ENCODE measurements around the gene GPX2. TPM values are rescaled to one million over a fixed set of nuclear protein-coding genes. Genes with fewer than 3 reads are reported as not detected.
A peak's percentile ranks its signal among the peaks of the same experiment; 100 is the strongest.

The GPX2 gene
- total and polyA plus RNA-seq, 2 of the 8 experiments (the other 6 are each of a cell fraction or from before 2014, with no cell fraction given): 0.30 to 0.89 TPM

DNA sequence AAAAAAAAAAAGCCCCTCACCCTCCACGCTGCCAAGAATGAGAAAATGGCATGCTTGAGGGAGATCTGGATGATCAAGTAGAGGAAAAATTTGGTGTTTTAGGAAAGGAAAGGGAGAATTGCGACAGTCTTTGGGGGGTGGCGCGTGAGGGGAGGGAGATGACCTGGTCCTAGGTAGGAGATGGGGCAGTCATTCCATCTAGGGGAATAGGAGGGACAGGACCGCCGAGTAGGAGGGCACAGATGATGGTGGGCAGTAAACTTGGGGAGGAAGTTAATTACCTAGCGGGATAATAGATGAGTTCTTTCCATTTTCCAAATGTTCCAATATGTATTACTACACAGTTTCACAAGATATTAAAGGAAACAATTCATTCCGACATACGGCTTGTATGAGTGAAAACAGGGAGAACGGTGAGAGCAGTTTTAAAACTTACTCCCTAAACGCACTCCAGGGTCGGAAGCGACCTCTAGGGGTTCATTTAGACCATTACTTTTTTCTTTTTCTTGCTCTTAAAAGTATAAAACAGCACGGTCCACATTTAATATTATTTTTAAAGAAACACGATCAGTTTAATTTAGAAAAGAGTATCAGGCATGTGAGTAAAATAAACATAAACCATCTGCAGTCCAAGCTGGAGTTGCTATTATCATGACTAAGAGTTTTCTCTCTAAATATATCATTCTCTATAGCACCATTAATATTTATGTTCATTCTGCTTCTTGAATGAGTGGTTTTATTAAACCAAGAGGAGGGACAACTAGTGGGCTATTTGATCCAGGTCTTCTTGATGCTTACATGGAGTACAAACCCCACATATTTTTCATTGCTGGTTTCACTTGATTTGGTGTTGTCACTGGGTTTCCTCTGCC lies 41.1 kb upstream of the GPX2 start:
- Histone ChIP-seq H3K4me1 (replicated peaks in 1 of 4; ENCODE audit: control insufficient read depth in 3 of 4, insufficient read depth in 4 of 4, low read length in 3 of 4) (peaks cover 2 to 5% (median 4%) of the 10 kb centered on the region in 4 experiments; a peak in 5 of 7 replicates), H2AFZ (ENCODE audit: low read length) (peak overlapping the region; percentile 78), H2BK15ac (ENCODE audit: low read length) (no peak overlapping the region), H4K5ac (ENCODE audit: insufficient read length, low read depth, low read length) (peak overlapping the region; percentile 47), H3K14ac (ENCODE audit: insufficient read length) (no peak overlapping the region), H4K8ac (ENCODE audit: extremely low read depth, insufficient read depth, low read length) (no peak overlapping the region), H2BK12ac (ENCODE audit: low read depth, low read length) (no peak overlapping the region), H2BK120ac (replicated peaks; ENCODE audit: low read depth, low read length) (no peak overlapping the region), H3K27me3 (replicated peaks in 1 of 4; ENCODE audit: control insufficient read depth in 3 of 4, extremely low read depth in 1 of 4, insufficient read depth in 3 of 4, low read length in 3 of 4) (no peaks in the 10 kb centered on the region; a peak in 2 of 7 replicates), H3K27ac (ENCODE audit: low read depth, low read length) (no peak overlapping the region), H3K18ac (ENCODE audit: extremely low read depth, low read length) (no peak overlapping the region), H3K9me3 (ENCODE audit: insufficient read depth in 2 of 2, low read depth in 1 of 2, low read length in 1 of 2) (no peaks in the 10 kb centered on the region), H3K79me1 (ENCODE audit: low read depth, low read length) (no peaks in the 10 kb centered on the region), H2AK5ac (ENCODE audit: low read depth, low read length) (no peak overlapping the region), H3K4me3 (ENCODE audit: extremely low read depth in 1 of 4, insufficient read depth in 2 of 4, low read depth in 3 of 4, low read length in 4 of 4) (peak overlapping the region; percentile 13 to 53 (median 26); a peak in 4 of 8 replicates), H3K23ac (ENCODE audit: insufficient read length) (no peak overlapping the region), H2BK20ac (ENCODE audit: low read length) (no peak overlapping the region), H3K79me2 (ENCODE audit: control insufficient read depth in 1 of 2, insufficient read depth in 2 of 2, low read length in 2 of 2) (peaks cover 0 to 13% of the 10 kb centered on the region in 2 experiments; a peak in 2 of 4 replicates), H3K23me2 (ENCODE audit: low read depth, low read length) (peaks cover 4% of the 10 kb centered on the region; the same call in 1 of the 2 replicates), H3K36me3 (ENCODE audit: control insufficient read depth in 2 of 4, insufficient read depth in 4 of 4, low read length in 3 of 4) (no peaks in the 10 kb centered on the region), H3K4me2 (ENCODE audit: insufficient read depth in 1 of 2, low read depth in 2 of 2, low read length in 2 of 2) (peak overlapping the region; percentile 25 to 57), H2BK5ac (ENCODE audit: low read depth, low read length) (no peak overlapping the region), H4K91ac (replicated peaks; ENCODE audit: insufficient read length, low read length) (no peak overlapping the region), H3K56ac (replicated peaks; ENCODE audit: insufficient read length, low read depth, low read length) (no peak overlapping the region), H4K20me1 (replicated peaks in 1 of 2; ENCODE audit: control insufficient read depth in 1 of 2, insufficient read depth in 2 of 2, low read length in 2 of 2) (no peaks in the 10 kb centered on the region), H3K9ac (replicated peaks in 1 of 4; ENCODE audit: extremely low read depth in 1 of 4, low read depth in 3 of 4, low read length in 3 of 4) (no peak overlapping the region), H3K4ac (replicated peaks; ENCODE audit: insufficient read length, low read depth, low read length) (no peak overlapping the region)
- no peak for FAIRE-seq
- CTCF ChIA-PET (ENCODE audit: partially characterized antibody): interaction anchor here (0.6 to 4.4 kb wide), 20 partner anchors 8 to 117 kb away, joined by 3 to 45 read pairs (median 6); no protein-coding TSS in a partner anchor
- 14% methylated on average over 14 of the region's 15 CpGs; no CpG with 5 or more reads in 1 of the 2 experiments for WGBS, 2 experiments (ENCODE audit: extremely low coverage in 1 of 2, insufficient coverage in 1 of 2, insufficient read length in 1 of 2, insufficient replicate concordance in 2 of 2, low coverage in 1 of 2, low lambda C conversion rate in 2 of 2, missing lambda C conversion rate in 1 of 2)
- POLR2A ChIA-PET (ENCODE audit: partially characterized antibody): interaction anchor here (0.6 to 1.6 kb wide), 2 partner anchors 13 to 19 kb away, joined by 5 to 6 read pairs; no protein-coding TSS in a partner anchor
- no peak for DNase-seq (ENCODE audit: low read depth in 1 of 2, low spot score in 2 of 2)
- TF ChIP-seq RAD21 (IDR thresholded peaks at IDR 0.05 in 1 of 2, conservative IDR thresholded peaks at IDR 0.05 in 1 of 2; ENCODE audit: low read depth in 2 of 2, low read length in 2 of 2) (peak; percentile 70 to 73), ASH2L (IDR thresholded peaks at IDR 0.05; ENCODE audit: low read length) (peak; percentile 37), HDAC6 (IDR thresholded peaks at IDR 0.05; ENCODE audit: low read depth, low read length) (no peak), JUND (IDR thresholded peaks at IDR 0.05; ENCODE audit: low read length) (no peak), KDM5A (IDR thresholded peaks at IDR 0.05; ENCODE audit: low read length) (no peak)
- TF ChIP-seq, protein P1, sequence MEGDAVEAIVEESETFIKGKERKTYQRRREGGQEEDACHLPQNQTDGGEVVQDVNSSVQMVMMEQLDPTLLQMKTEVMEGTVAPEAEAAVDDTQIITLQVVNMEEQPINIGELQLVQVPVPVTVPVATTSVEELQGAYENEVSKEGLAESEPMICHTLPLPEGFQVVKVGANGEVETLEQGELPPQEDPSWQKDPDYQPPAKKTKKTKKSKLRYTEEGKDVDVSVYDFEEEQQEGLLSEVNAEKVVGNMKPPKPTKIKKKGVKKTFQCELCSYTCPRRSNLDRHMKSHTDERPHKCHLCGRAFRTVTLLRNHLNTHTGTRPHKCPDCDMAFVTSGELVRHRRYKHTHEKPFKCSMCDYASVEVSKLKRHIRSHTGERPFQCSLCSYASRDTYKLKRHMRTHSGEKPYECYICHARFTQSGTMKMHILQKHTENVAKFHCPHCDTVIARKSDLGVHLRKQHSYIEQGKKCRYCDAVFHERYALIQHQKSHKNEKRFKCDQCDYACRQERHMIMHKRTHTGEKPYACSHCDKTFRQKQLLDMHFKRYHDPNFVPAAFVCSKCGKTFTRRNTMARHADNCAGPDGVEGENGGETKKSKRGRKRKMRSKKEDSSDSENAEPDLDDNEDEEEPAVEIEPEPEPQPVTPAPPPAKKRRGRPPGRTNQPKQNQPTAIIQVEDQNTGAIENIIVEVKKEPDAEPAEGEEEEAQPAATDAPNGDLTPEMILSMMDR (IDR thresholded peaks at IDR 0.05; ENCODE audit: control extremely low read depth in 1 of 3, insufficient read depth in 1 of 3, low read depth in 1 of 3, low read length in 3 of 3): peak in 2 of 3 experiments; percentile 47 to 58; a peak in 2 of 4 replicates
